OCI-LY7 (cell line): Measurements from ENCODE around the gene RNF166.

ENCODE experiments used
- CTCF ChIP-seq: fragments of 200-600 bp; sonication (generic); conservative IDR thresholded peaks from 2 replicates; pipeline ENCODE4 v1.5.1; 2014; ENCODE audit warnings: mild to moderate bottlenecking, antibody characterized with exemption, low read length, moderate library complexity, mixed read lengths
- EZH2phosphoT487 ChIP-seq: fragments of 200-600 bp; sonication (generic); IDR thresholded peaks from 2 replicates; pipeline ENCODE4 v1.6.1; 2018; ENCODE audit warnings: low read depth, borderline replicate concordance, mild to moderate bottlenecking, mixed run types, antibody characterized with exemption, low read length, moderate library complexity, mixed read lengths

- TF ChIP-seq CTCF (no peak), EZH2phosphoT487 (no peak)
Measured at GRCh38 chr16:88713568-88714419, 7.6 kb upstream of the RNF166 start.
